Adrenal gland (tissue), 12 donors: ENCODE data around the gene PPM1E. TPM values are rescaled to one million over a fixed set of nuclear protein-coding genes. Genes with fewer than 3 reads are reported as not detected.

Experiments used
- DNase-seq, 7 donors: peaks; one replicate each; pipeline ENCODE4 v3.0.0-alpha.2; 2019 to 2020
- H3K27ac ChIP-seq, 5 donors: fragments of 200-600 bp; sonication (generic) in 4 of 5; 1 replicate in 3 of 5; 2 replicates in 2 of 5; pipeline versions ENCODE4 v1.5.1 to v1.8.0; 2016 to 2020; ENCODE audit warnings: mild to moderate bottlenecking in 1 of 5
- H3K27me3 ChIP-seq: fragments of 200-600 bp; 2 replicates; pipeline ENCODE4 v1.8.0; 2021
- H3K36me3 ChIP-seq, 2 donors: fragments of 200-600 bp; replicated peaks in 1 of 2; 1 replicate in 1 of 2; 2 replicates in 1 of 2; pipeline versions ENCODE4 v1.5.1 to v1.8.0; 2018 to 2022
- H3K4me1 ChIP-seq, 2 donors: fragments of 200-600 bp; replicated peaks in 1 of 2; 1 replicate in 1 of 2; 2 replicates in 1 of 2; pipeline versions ENCODE4 v1.5.1 to v1.8.0; 2018 to 2021
- H3K4me3 ChIP-seq, 4 donors: fragments of 200-600 bp; sonication (generic) in 3 of 4; one replicate each; pipeline ENCODE4 v1.5.1; 2016 to 2018
- H3K9me3 ChIP-seq, 3 donors: fragments of 200-600 bp; sonication (generic) in 1 of 3; replicated peaks in 1 of 3; 1 replicate in 2 of 3; 2 replicates in 1 of 3; pipeline versions ENCODE4 v1.5.1 to v1.8.0; 2016 to 2021
- POLR2A ChIP-seq, 2 donors: fragments of 450-650 bp; IDR thresholded peaks; one replicate each; pipeline ENCODE4 v1.6.1; 2017; ENCODE audit warnings: antibody characterized with exemption in 2 of 2, mild to moderate bottlenecking in 2 of 2, moderate library complexity in 1 of 2
- WGBS, 4 donors: extraction: QIAGEN DNeasy Blood & Tissue Kit in 2 of 4; methylation state at CpG; one replicate each; pipeline versions ENCODE4 v1.1.5 to v1.1.7; 2013 to 2017; 5-methylcytosine and 5-hydroxymethylcytosine counted together
- intact Hi-C, 2 donors: fragments of 100-400 bp; cut with DNase I; formaldehyde crosslinking; loops; one replicate each; pipeline versions ENCODE4 v1.14.1 to v1.15.0; 2022 to 2023
- polyA plus RNA-seq, 3 donors: library from polyadenylated mRNA; stranded (reverse); fragments of 200-250 nt in 2 of 3; fragments of 350-450 nt in 1 of 3; fragmentation: Illumina TruSeq in 1 of 3; extraction: RNeasy Lipid Tissue Mini Kit (QIAGEN cat#74804) in 1 of 3; gene quantifications; one replicate each; pipeline ENCODE4 v1.2.3, GENCODE V29; 2013 to 2014
- total RNA-seq, 9 donors: library from RNA; depleted of rRNA in 4 of 9; stranded (reverse); fragments of >200 nt in 4 of 9; fragments of 120-200 nt in 1 of 9; fragmentation: NEBNext Ultra II Directional in 1 of 9; extraction: Animal tissue kit (Norgen Biotek cat#: 25700) in 1 of 9; gene quantifications; one replicate each; pipeline versions ENCODE4 v1.1.0 to v1.2.4, GENCODE V29; 2013 to 2023
- TF ChIP-seq, protein P1 (sequence below), 6 experiments: fragments of 450-650 bp in 4 of 6; fragments of 200-600 bp in 2 of 6; sonication (generic) in 1 of 6; IDR thresholded peaks; 1 replicate in 5 of 6; 2 replicates in 1 of 6; pipeline versions ENCODE4 v1.5.1 to v1.8.0; 2016 to 2021; ENCODE audit warnings: antibody characterized with exemption in 6 of 6, mild to moderate bottlenecking in 2 of 6, moderate library complexity in 1 of 6
- donor health status: healthy with polysubstance abuse.
- donor health status: Bipolar disorder and iron deficiency.
- donor health status: DM: yes; HTN: yes; CAD: no.
- donor health status: DM: no; HTN: no; CAD: no.
- donor health status: DM: no; HTN: no; CAD: no.
- donor health status: DM: yes; HTN: yes; CAD: no.

Gene PPM1E
- total and polyA plus RNA-seq, 12 donors = 1.8 to 22.7 (median 11.3) TPM

DNA sequence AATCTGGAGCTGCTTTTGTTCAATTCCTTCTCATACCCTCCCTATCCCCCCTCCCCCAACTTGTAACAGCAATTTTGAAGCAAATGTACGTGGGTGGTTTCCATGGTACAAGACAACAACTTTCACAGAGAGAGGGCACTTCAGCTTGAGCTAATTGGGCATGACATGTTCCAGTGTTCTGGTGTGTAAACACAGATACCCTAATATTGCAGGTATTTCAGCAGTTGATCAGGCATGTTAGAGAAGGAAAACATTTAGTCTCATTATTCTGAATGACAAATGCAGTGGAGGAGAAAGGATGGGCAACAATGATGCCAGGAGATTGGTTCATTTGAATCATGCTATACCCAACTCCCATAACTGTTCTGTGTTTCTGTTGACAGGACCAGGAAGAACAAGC, 213.5 kb downstream of the PPM1E start:
- 61 to 72% (median 64%) methylated on average over 1 of the region's 1 CpG for WGBS, 4 donors
- H3K27ac ChIP-seq = no peak overlapping the region
- intact Hi-C loops = no loop called here
- no peak for DNase-seq
- H3K4me1 ChIP-seq = no peaks in the 10 kb centered on the region
- H3K36me3 ChIP-seq = no peaks in the 10 kb centered on the region
- no peaks in the 10 kb centered on the region for H3K27me3 ChIP-seq
- no peak overlapping the region for H3K4me3 ChIP-seq
- no peak for TF ChIP-seq POLR2A (IDR thresholded peaks at IDR 0.05)
- H3K9me3 ChIP-seq = no peaks in the 10 kb centered on the region

DNA sequence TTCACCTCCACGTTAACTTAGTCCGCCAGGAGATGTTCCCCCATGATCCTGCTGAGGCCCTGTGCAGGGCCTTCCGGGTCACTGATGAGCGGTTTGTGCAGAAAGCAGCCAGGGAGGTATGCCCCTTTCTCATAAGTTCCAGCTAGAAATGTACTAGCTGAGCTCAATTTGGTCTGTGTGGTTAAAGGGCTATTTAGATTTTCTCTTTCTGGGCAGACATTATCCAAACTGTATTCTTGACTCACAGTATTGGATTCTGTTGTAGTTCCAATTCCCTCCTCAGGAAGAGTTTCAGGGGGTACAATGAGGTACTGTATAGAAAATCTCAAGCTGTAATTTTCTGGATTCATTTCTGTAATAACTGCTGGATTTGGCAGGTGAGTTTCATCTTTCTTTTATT, 214.0 kb downstream of the PPM1E start:
- H3K27ac ChIP-seq = no peak overlapping the region
- no peak overlapping the region for H3K4me3 ChIP-seq
- TF ChIP-seq, protein P1, sequence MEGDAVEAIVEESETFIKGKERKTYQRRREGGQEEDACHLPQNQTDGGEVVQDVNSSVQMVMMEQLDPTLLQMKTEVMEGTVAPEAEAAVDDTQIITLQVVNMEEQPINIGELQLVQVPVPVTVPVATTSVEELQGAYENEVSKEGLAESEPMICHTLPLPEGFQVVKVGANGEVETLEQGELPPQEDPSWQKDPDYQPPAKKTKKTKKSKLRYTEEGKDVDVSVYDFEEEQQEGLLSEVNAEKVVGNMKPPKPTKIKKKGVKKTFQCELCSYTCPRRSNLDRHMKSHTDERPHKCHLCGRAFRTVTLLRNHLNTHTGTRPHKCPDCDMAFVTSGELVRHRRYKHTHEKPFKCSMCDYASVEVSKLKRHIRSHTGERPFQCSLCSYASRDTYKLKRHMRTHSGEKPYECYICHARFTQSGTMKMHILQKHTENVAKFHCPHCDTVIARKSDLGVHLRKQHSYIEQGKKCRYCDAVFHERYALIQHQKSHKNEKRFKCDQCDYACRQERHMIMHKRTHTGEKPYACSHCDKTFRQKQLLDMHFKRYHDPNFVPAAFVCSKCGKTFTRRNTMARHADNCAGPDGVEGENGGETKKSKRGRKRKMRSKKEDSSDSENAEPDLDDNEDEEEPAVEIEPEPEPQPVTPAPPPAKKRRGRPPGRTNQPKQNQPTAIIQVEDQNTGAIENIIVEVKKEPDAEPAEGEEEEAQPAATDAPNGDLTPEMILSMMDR (IDR thresholded peaks at IDR 0.05) = no peak
- H3K4me1 ChIP-seq = no peaks in the 10 kb centered on the region
- H3K9me3 ChIP-seq = no peaks in the 10 kb centered on the region
- DNase-seq = no peak
- no peaks in the 10 kb centered on the region for H3K36me3 ChIP-seq
- intact Hi-C loops = no loop called here
- H3K27me3 ChIP-seq = no peaks in the 10 kb centered on the region
- 84 to 96% (median 88%) methylated on average over 2 to 4 of the region's 4 CpGs for WGBS, 4 donors

DNA sequence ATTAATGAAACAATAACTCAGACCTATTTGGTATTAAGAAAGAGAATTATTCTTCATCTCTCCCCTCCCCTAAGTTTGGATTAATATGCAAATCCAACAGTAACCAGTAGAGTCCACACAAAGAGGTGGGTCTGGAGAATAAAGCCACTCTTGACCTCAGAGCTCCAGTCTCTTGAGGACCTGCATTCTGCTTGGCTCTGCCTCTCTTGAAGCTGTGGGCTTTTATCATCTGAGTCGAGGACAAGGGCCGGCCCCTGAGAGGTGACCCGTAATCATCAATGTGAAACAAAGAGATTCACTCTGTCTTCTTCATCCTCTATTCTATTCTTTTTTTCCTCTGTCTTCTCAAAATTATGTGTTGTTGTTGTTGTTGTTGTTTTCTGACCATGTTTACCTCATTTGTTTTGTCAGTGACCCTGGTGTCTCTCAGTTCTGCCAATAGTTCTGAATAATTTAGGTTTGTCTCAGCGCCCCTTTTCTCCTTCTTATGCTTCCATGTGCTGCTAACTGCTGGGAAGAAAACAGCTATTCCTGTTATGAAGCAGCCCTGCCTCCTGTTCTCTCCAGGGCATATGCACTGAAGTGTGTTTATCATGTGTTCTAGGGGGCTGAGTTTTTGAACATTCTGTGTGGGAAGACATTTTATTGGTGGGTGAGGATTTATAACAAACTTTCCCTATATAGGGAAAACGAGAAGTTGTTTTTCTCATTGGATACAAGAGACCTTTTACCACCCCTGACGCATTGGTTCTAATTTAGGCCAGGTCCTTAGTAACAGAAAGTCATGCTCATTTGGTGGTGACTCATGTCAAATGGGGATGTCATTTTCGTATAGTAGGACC, 215.2 kb downstream of the PPM1E start:
- WGBS, 4 donors = 64 to 77% (median 73%) methylated on average over 7 of the region's 7 CpGs
- intact Hi-C loops = no loop called here

DNA sequence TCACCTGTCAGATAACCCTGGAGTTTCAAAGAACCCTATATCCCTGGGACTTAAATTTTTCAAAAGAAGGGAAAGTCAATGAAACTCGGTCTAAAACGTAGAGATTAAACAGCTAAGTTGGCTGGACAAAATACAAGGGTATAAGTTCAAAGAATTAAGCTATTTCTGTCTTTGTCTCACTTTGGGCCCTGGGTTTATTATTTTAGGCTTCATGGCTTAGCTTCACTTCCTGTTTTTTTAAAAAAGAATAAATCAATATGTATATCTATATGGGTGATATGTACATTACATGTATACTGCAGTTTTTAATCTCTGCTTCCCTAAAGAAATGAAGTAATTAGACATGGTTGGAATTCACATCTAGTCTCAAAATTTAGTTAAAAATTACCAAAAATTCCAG, 218.7 kb downstream of the PPM1E start:
- Histone ChIP-seq H3K4me1 (no peaks in the 10 kb centered on the region), H3K27me3 (no peaks in the 10 kb centered on the region), H3K27ac (no peak overlapping the region), H3K9me3 (no peaks in the 10 kb centered on the region), H3K4me3 (no peak overlapping the region), H3K36me3 (no peaks in the 10 kb centered on the region)
- WGBS, 4 donors = 68 to 80% (median 71%) methylated on average over 2 of the region's 2 CpGs
- intact Hi-C loops = no loop called here
- no peak for TF ChIP-seq POLR2A (IDR thresholded peaks at IDR 0.05)
- TF ChIP-seq, protein P1 (IDR thresholded peaks at IDR 0.05) = no peak
- no peak for DNase-seq

More for the DNA sequence above, 215.2 kb downstream of the PPM1E start:
- H3K36me3 ChIP-seq = no peaks in the 10 kb centered on the region
- no peaks in the 10 kb centered on the region for H3K9me3 ChIP-seq
- TF ChIP-seq, protein P1 (IDR thresholded peaks at IDR 0.05) = no peak
- TF ChIP-seq POLR2A (IDR thresholded peaks at IDR 0.05) = no peak
- no peaks in the 10 kb centered on the region for H3K4me1 ChIP-seq
- no peaks in the 10 kb centered on the region for H3K27me3 ChIP-seq
- no peak overlapping the region for H3K27ac ChIP-seq
- no peak for DNase-seq
- H3K4me3 ChIP-seq = no peak overlapping the region

DNA sequence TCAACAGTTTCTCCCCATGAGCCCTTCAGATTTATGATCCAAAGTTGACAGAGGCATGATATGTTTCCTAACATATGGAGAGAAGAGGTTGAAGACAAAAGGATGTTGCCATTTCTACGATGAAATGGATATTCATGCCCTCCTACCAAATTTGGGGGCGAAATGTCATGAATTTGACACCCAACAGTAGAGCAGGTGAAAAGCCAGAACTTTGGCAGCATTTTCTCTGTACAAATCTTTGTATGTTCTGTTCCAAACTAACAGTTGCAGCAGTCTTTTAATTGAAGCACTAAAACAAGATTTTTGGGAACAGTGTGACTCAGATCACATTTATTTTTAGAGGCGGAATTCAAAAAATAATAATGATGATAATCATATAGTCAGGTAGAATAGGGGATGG, 220.9 kb downstream of the PPM1E start:
- WGBS, 4 donors = 90 to 95% (median 92%) methylated on average over 3 of the region's 3 CpGs
- H3K4me3 ChIP-seq = no peak overlapping the region
- intact Hi-C loops = no loop called here
- no peak overlapping the region for H3K27ac ChIP-seq
- H3K4me1 ChIP-seq = no peaks in the 10 kb centered on the region
- DNase-seq = no peak
- H3K9me3 ChIP-seq = no peaks in the 10 kb centered on the region
- TF ChIP-seq POLR2A (IDR thresholded peaks at IDR 0.05) = no peak
- no peaks in the 10 kb centered on the region for H3K27me3 ChIP-seq
- H3K36me3 ChIP-seq = no peaks in the 10 kb centered on the region
